Activated CD4-positive, alpha-beta memory T cell treated with anti-CD3 and anti-CD28 coated beads for 36 hours (primary cell): Measurements from ENCODE around the gene PDILT. TPM values are rescaled to one million over a fixed set of nuclear protein-coding genes. Genes with fewer than 3 reads are reported as not detected.
"Not testable (repeated sequence)": the region's sequence is repeated elsewhere in the genome, so short reads cannot be mapped to it uniquely, and the experiment has no call there.

Experiments used
- CTCF ChIA-PET: fragments of 350-600 bp; sonication (Branson Sonifier 250); formaldehyde crosslinking; loops from one replicate; lab custom pipeline; 2021; ENCODE audit warnings: antibody characterized with exemption, inconsistent platforms; lab: Charles Lee
- POLR2A ChIA-PET: fragments of 350-600 bp; sonication (Branson Sonifier 250); formaldehyde crosslinking; loops from one replicate; lab custom pipeline; 2021; ENCODE audit warnings: antibody characterized with exemption; lab: Charles Lee
- DNase-seq: peaks from one replicate; pipeline ENCODE4 v3.0.0-alpha.2; 2020
- H3K27ac Mint-ChIP-seq: one replicate; pipeline ENCODE4 v1.8.0; 2021; ENCODE audit warnings: mixed read lengths
- H3K27me3 Mint-ChIP-seq: one replicate; pipeline ENCODE4 v1.8.0; 2021; ENCODE audit warnings: mixed read lengths
- H3K36me3 Mint-ChIP-seq: one replicate; pipeline ENCODE4 v1.8.0; 2021; ENCODE audit warnings: mixed read lengths
- H3K4me1 Mint-ChIP-seq: one replicate; pipeline ENCODE4 v1.8.0; 2021; ENCODE audit warnings: low read depth, mixed read lengths
- H3K4me3 Mint-ChIP-seq: one replicate; pipeline ENCODE4 v1.8.0; 2021; ENCODE audit warnings: mild to moderate bottlenecking, mixed read lengths
- H3K9me3 Mint-ChIP-seq: one replicate; pipeline ENCODE4 v1.8.0; 2021; ENCODE audit warnings: mixed read lengths
- intact Hi-C: fragments of 100-400 bp; cut with micrococcal nuclease; formaldehyde crosslinking; loops from one replicate; pipeline ENCODE4 v1.15.1; 2023
- total RNA-seq, 2 experiments: library from RNA; stranded (reverse); gene quantifications; one replicate each; pipeline ENCODE4 v1.2.3, GENCODE V29; 2021

PDILT gene
- total RNA-seq, 2 experiments from 2014 or later: not detected

- ChIA-PET POLR2A (no interaction called here), CTCF (no interaction called here)
- intact Hi-C loops: no loop called here
- Mint-ChIP-seq H3K27ac (no peak overlapping the region), H3K9me3 (no peaks in the 10 kb centered on the region), H3K4me1 (no peaks in the 10 kb centered on the region), H3K4me3 (no peak overlapping the region), H3K36me3 (no peaks in the 10 kb centered on the region), H3K27me3 (peaks cover 3% of the 10 kb centered on the region)
- no peak for DNase-seq
These were observed 87.8 kb downstream of the PDILT start for GRCh38 chr16:20316715-20317114.

GRCh38 chr16:20315764-20316163 lies 88.8 kb downstream of the PDILT start:
- Mint-ChIP-seq H3K36me3 (no peaks in the 10 kb centered on the region), H3K4me3 (no peak overlapping the region), H3K4me1 (no peaks in the 10 kb centered on the region), H3K9me3 (peaks cover 3% of the 10 kb centered on the region), H3K27me3 (peaks cover 3% of the 10 kb centered on the region), H3K27ac (no peak overlapping the region)
- intact Hi-C loops: no loop called here
- ChIA-PET CTCF (no interaction called here), POLR2A (no interaction called here)
- DNase-seq: no peak

- intact Hi-C loops: no loop called here
- CTCF ChIA-PET: no interaction called here
These were observed 90.0 kb downstream of the PDILT start for GRCh38 chr16:20314575-20314974.

GRCh38 chr16:20313741-20314140 lies 90.8 kb downstream of the PDILT start:
- Mint-ChIP-seq H3K27me3 (peaks cover 3% of the 10 kb centered on the region), H3K4me1 (no peaks in the 10 kb centered on the region), H3K4me3 (no peak overlapping the region), H3K36me3 (no peaks in the 10 kb centered on the region), H3K9me3 (peaks cover 3% of the 10 kb centered on the region), H3K27ac (no peak overlapping the region)
- POLR2A ChIA-PET: no interaction called here
- intact Hi-C loops: no loop called here
- no peak for DNase-seq
- CTCF ChIA-PET: no interaction called here

More at GRCh38 chr16:20314575-20314974, 90.0 kb downstream of the PDILT start:
- POLR2A ChIA-PET: no interaction called here
- Mint-ChIP-seq H3K9me3 (peaks cover 3% of the 10 kb centered on the region), H3K4me3 (no peak overlapping the region), H3K27ac (no peak overlapping the region), H3K27me3 (peaks cover 3% of the 10 kb centered on the region), H3K36me3 (no peaks in the 10 kb centered on the region), H3K4me1 (no peaks in the 10 kb centered on the region)
- no peak for DNase-seq

GRCh38 chr16:20312536-20313095 lies 91.9 kb downstream of the PDILT start:
- H3K4me3 Mint-ChIP-seq, H3K9me3 Mint-ChIP-seq, CTCF ChIA-PET, POLR2A ChIA-PET, H3K36me3 Mint-ChIP-seq, H3K27me3 Mint-ChIP-seq, intact Hi-C loops, H3K27ac Mint-ChIP-seq, DNase-seq, H3K4me1 Mint-ChIP-seq: not testable (repeated sequence)

GRCh38 chr16:20311548-20311947 lies 93.0 kb downstream of the PDILT start:
- no peak overlapping the region for H3K27ac Mint-ChIP-seq
- no peak overlapping the region for H3K4me3 Mint-ChIP-seq
- peaks cover 3% of the 10 kb centered on the region for H3K9me3 Mint-ChIP-seq
- no peaks in the 10 kb centered on the region for H3K36me3 Mint-ChIP-seq
- H3K27me3 Mint-ChIP-seq: peaks cover 3% of the 10 kb centered on the region
- ChIA-PET CTCF (interaction anchor here (1.2 kb wide), 1 partner anchor 404 kb away, joined by 4 read pairs; no protein-coding TSS in a partner anchor), POLR2A (no interaction called here)
- intact Hi-C loops: no loop called here
- DNase-seq: no peak
- no peaks in the 10 kb centered on the region for H3K4me1 Mint-ChIP-seq

- Mint-ChIP-seq H3K4me3 (no peak overlapping the region), H3K27me3 (peaks cover 3% of the 10 kb centered on the region), H3K36me3 (no peaks in the 10 kb centered on the region), H3K9me3 (peaks cover 3% of the 10 kb centered on the region), H3K4me1 (no peaks in the 10 kb centered on the region), H3K27ac (no peak overlapping the region)
- POLR2A ChIA-PET: no interaction called here
- intact Hi-C loops: no loop called here
- CTCF ChIA-PET: interaction anchor here (1.2 kb wide), 1 partner anchor 403 kb away, joined by 4 read pairs; no protein-coding TSS in a partner anchor
- no peak for DNase-seq
These were observed 93.8 kb downstream of the PDILT start for GRCh38 chr16:20310421-20311395.

- intact Hi-C loops: no loop called here
- Mint-ChIP-seq H3K4me1 (no peaks in the 10 kb centered on the region), H3K36me3 (no peaks in the 10 kb centered on the region), H3K9me3 (peaks cover 3% of the 10 kb centered on the region), H3K27ac (no peak overlapping the region), H3K4me3 (no peak overlapping the region), H3K27me3 (peaks cover 3% of the 10 kb centered on the region)
- ChIA-PET CTCF (interaction anchor here (1.5 kb wide), 1 partner anchor 74 kb away, joined by 3 read pairs; no protein-coding TSS in a partner anchor), POLR2A (no interaction called here)
- no peak for DNase-seq
These were observed 94.8 kb downstream of the PDILT start for GRCh38 chr16:20309786-20310185.

Other genes with a start within 250 kb of the PDILT start
- not detected for gene GP2, start 77.2 kb downstream of the PDILT start, total RNA-seq
- not detected for gene UMOD, start 52.0 kb downstream of the PDILT start, total RNA-seq
- gene ACSM5, start 4.8 kb upstream of the PDILT start, total RNA-seq: not detected
- gene ACSM2A, start 46.8 kb upstream of the PDILT start, total RNA-seq: not detected
- gene ACSM2B, start 171.6 kb upstream of the PDILT start, total RNA-seq: not detected